Activated CD8-positive, alpha-beta T cell treated with anti-CD3 and anti-CD28 coated beads for 36 hours (primary cell): ENCODE data around the gene CDH18. TPM values are rescaled to one million over a fixed set of nuclear protein-coding genes. Genes with fewer than 3 reads are reported as not detected.

Experiments used
- ATAC-seq: fragments of 200-7000 bp; cut with Tn5 transposase; one replicate; pipeline ENCODE4 v1.10.0; 2021; ENCODE audit warnings: mild to moderate bottlenecking, moderate library complexity
- CTCF ChIA-PET: fragments of 350-600 bp; sonication (Branson Sonifier 250); formaldehyde crosslinking; loops from one replicate; lab custom pipeline; 2021; ENCODE audit warnings: antibody characterized with exemption; lab: Charles Lee
- POLR2A ChIA-PET: fragments of 350-600 bp; sonication (Branson Sonifier 250); formaldehyde crosslinking; loops from one replicate; lab custom pipeline; 2021; ENCODE audit warnings: antibody characterized with exemption; lab: Charles Lee
- DNase-seq: peaks from one replicate; pipeline ENCODE4 v3.0.0-alpha.2; 2020
- H3K27ac Mint-ChIP-seq: one replicate; pipeline ENCODE4 v1.8.0; 2021; ENCODE audit warnings: mild to moderate bottlenecking, mixed read lengths
- H3K27me3 Mint-ChIP-seq: one replicate; pipeline ENCODE4 v1.8.0; 2021; ENCODE audit warnings: mixed read lengths
- H3K36me3 Mint-ChIP-seq: one replicate; pipeline ENCODE4 v1.8.0; 2021; ENCODE audit warnings: low read depth, mixed read lengths
- H3K4me1 Mint-ChIP-seq: one replicate; pipeline ENCODE4 v1.8.0; 2021; ENCODE audit warnings: low read depth, mixed read lengths
- H3K4me3 Mint-ChIP-seq: one replicate; pipeline ENCODE4 v1.8.0; 2021; ENCODE audit warnings: mild to moderate bottlenecking, moderate library complexity, mixed read lengths
- H3K9me3 Mint-ChIP-seq: one replicate; pipeline ENCODE4 v1.8.0; 2021; ENCODE audit warnings: mixed read lengths
- CTCF ChIP-seq: fragments of 200-600 bp; IDR thresholded peaks from one replicate; pipeline ENCODE4 v1.8.0; 2022; ENCODE audit warnings: antibody characterized with exemption, mild to moderate bottlenecking
- intact Hi-C: fragments of 100-400 bp; cut with micrococcal nuclease; formaldehyde crosslinking; loops from one replicate; pipeline ENCODE4 v1.10.0; 2022
- total RNA-seq, 2 experiments: library from RNA; stranded (reverse); gene quantifications; one replicate each; pipeline ENCODE4 v1.2.3, GENCODE V29; 2021

The CDH18 gene
- total RNA-seq, 2 experiments from 2014 or later = not detected

DNA sequence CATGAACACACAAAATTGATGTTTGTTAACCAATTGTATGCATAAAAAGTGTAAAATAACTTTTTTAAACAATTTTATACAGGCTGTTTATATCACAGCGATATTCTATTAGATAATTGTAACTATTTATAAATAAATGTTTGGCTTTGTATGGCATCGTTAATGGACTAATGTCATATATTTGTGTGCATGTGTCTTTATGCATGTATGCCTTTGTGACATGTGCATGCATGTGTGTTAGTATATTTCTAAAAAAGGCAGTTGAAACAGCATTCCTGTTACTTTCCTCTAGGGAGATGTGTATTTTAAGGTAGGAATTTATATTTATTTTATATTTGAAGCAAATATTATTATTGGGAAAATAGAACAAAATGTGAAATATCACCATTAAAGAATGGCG, 268.9 kb downstream of the CDH18 start:
- Mint-ChIP-seq H3K9me3 (peaks cover 2% of the 10 kb centered on the region), H3K27ac (no peak overlapping the region), H3K4me1 (no peaks in the 10 kb centered on the region), H3K4me3 (no peak overlapping the region), H3K27me3 (no peaks in the 10 kb centered on the region), H3K36me3 (no peaks in the 10 kb centered on the region)
- TF ChIP-seq CTCF = no peak
- no peak for ATAC-seq
- POLR2A ChIA-PET = no interaction called here
- CTCF ChIA-PET = no interaction called here
- DNase-seq = no peak
- intact Hi-C loops = no loop called here

DNA sequence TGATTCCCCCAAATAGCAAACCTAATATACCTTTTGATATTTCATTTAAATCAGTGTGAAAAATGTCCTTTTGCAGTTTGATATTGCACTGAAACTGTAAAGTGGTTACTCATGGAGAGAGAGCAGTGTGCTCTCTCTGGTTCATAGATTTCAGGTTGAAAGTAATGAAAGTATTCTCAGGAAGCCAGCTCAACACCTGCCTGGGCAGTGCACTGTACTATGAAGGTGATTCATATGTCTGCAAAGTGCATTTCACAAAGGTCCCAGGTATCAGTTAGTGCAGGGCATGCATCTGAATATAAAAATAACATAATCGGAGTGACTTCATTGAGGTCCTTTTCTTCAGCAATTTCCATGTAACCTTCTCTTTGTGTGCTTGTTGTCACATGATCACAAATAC, 274.3 kb downstream of the CDH18 start:
- ChIA-PET POLR2A (no interaction called here), CTCF (no interaction called here)
- ATAC-seq (no peak), DNase-seq (no peak)
- Mint-ChIP-seq H3K36me3 (no peaks in the 10 kb centered on the region), H3K4me1 (no peaks in the 10 kb centered on the region), H3K27ac (no peak overlapping the region), H3K4me3 (no peak overlapping the region), H3K9me3 (peaks cover 2% of the 10 kb centered on the region), H3K27me3 (no peaks in the 10 kb centered on the region)
- TF ChIP-seq CTCF = no peak
- intact Hi-C loops = no loop called here

DNA sequence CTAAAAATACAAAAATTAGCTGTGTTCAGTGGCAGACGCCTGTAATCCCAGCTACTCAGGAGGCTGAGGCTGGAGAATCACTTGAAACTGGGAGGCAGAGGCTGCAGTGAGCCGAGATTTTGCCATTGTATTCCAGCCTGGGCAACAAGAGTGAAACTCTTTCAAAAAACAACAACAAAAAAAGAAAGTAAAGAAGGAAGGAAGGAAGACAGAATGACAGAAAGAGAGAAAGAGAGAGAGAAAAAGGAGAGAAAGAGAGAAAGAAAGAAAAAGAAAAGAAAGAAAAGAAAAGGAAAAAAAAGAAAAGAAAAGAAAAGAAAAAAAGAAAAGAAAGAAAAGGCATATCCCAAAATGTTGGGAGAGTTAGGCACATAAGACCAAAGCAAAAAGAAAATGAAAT, 278.6 kb downstream of the CDH18 start:
- Mint-ChIP-seq H3K27ac (no peak overlapping the region), H3K27me3 (no peaks in the 10 kb centered on the region), H3K9me3 (peaks cover 4% of the 10 kb centered on the region), H3K36me3 (no peaks in the 10 kb centered on the region), H3K4me1 (no peaks in the 10 kb centered on the region), H3K4me3 (no peak overlapping the region)
- DNase-seq (no peak), ATAC-seq (no peak)
- intact Hi-C loops = no loop called here
- CTCF ChIA-PET = no interaction called here
- peak; percentile 22 for TF ChIP-seq CTCF
- POLR2A ChIA-PET = no interaction called here

DNA sequence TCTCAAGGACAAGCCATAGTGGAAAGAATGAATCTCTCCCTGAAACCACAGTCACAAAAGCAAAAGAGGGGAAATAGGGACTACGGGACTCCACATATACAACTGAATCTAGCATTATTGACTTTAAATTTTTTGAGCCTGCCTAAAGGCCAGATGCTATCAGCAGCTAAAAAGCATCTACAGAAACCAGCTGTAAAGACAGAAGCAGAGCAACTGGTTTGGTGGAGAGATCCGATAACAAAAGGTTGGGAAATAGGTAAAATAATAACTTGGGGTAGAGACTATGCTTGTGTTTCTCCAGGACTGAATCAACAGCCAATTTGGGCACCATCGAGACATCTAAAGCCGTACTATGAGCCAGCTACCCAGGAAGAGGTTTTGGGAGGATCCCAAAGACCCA, 281.2 kb downstream of the CDH18 start:
- ATAC-seq (no peak), DNase-seq (no peak)
- intact Hi-C loops = no loop called here
- Mint-ChIP-seq H3K9me3 (peaks cover 9% of the 10 kb centered on the region), H3K27ac (no peak overlapping the region), H3K27me3 (no peaks in the 10 kb centered on the region), H3K36me3 (no peaks in the 10 kb centered on the region), H3K4me1 (no peaks in the 10 kb centered on the region), H3K4me3 (no peak overlapping the region)
- POLR2A ChIA-PET = no interaction called here
- CTCF ChIA-PET = no interaction called here
- TF ChIP-seq CTCF = no peak

DNA sequence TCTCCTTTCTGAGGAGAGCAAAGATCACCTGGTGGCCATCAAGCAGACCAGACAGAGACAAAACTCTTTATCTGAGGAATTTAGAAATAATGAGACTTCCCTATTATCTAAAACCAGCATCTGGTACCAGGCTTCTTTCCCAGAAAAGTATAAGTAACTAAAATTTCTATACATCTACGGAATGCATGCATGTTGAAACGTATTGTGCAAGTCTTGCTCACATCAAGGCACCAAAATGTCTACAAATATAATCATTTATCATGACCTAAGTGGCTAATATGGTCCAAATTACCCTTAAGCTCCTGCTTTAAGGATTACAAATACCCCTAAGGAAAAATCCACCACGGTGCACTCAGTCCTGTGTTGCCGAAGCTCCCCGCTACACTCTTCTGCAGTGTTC, 286.3 kb downstream of the CDH18 start:
- TF ChIP-seq CTCF = no peak
- CTCF ChIA-PET = no interaction called here

More for the DNA sequence above, 286.3 kb downstream of the CDH18 start:
- ATAC-seq = no peak
- no peak for DNase-seq
- intact Hi-C loops = no loop called here
- Mint-ChIP-seq H3K4me1 (no peaks in the 10 kb centered on the region), H3K4me3 (no peak overlapping the region), H3K36me3 (no peaks in the 10 kb centered on the region), H3K9me3 (peaks cover 12% of the 10 kb centered on the region), H3K27ac (no peak overlapping the region), H3K27me3 (no peaks in the 10 kb centered on the region)
- POLR2A ChIA-PET = no interaction called here
